Nephron (organoid): ENCODE results near the gene ATP1A1.

Source experiments
- H3K27ac Mint-ChIP-seq, 3 experiments: 2 replicates each; pipeline ENCODE4 v1.8.0; 2020; ENCODE audit warnings: mixed read lengths in 3 of 3, mild to moderate bottlenecking in 2 of 3, moderate library complexity in 1 of 3
- H3K27me3 Mint-ChIP-seq: 2 replicates; pipeline ENCODE4 v1.8.0; 2021; ENCODE audit warnings: low read depth, mild to moderate bottlenecking, moderate library complexity, mixed read lengths
- H3K36me3 Mint-ChIP-seq: 2 replicates; pipeline ENCODE4 v1.8.0; 2020; ENCODE audit warnings: low read depth, mixed read lengths
- H3K4me1 Mint-ChIP-seq: 2 replicates; pipeline ENCODE4 v1.8.0; 2020; ENCODE audit warnings: mixed read lengths
- H3K4me3 Mint-ChIP-seq, 3 experiments: 2 replicates each; pipeline ENCODE4 v1.8.0; 2020; ENCODE audit warnings: mild to moderate bottlenecking in 3 of 3, mixed read lengths in 3 of 3, moderate library complexity in 2 of 3
- H3K9me3 Mint-ChIP-seq: 2 replicates; pipeline ENCODE4 v1.8.0; 2020; ENCODE audit warnings: mixed read lengths
- CTCF ChIP-seq, 3 experiments: fragments of 200-600 bp; sonication (generic); IDR thresholded peaks; one replicate each; pipeline ENCODE4 v1.5.0; 2021; ENCODE audit warnings: antibody characterized with exemption in 3 of 3; ENCODE audit not compliant: unreplicated experiment in 3 of 3

Gene ATP1A1

GRCh38 chr1:116346943-116347673 is 25.9 kb upstream of the ATP1A1 start:
- Mint-ChIP-seq H3K9me3 (no peaks in the 10 kb centered on the region), H3K4me3 (no peak overlapping the region), H3K27ac (peak overlapping the region in 2 of 3 experiments; percentile 8 to 11), H3K4me1 (peaks cover 13% of the 10 kb centered on the region), H3K36me3 (no peaks in the 10 kb centered on the region), H3K27me3 (no peaks in the 10 kb centered on the region)
- no peak for TF ChIP-seq CTCF (IDR thresholded peaks at IDR 0.05; ENCODE audit: unreplicated experiment in 3 of 3)

- Mint-ChIP-seq H3K36me3 (no peaks in the 10 kb centered on the region), H3K27ac (peak overlapping the region in 1 of 3 experiments; percentile 11), H3K4me3 (no peak overlapping the region), H3K9me3 (no peaks in the 10 kb centered on the region), H3K4me1 (peaks cover 13% of the 10 kb centered on the region), H3K27me3 (no peaks in the 10 kb centered on the region)
- no peak for TF ChIP-seq CTCF (IDR thresholded peaks at IDR 0.05; ENCODE audit: unreplicated experiment in 3 of 3)
Measured at GRCh38 chr1:116347696-116348095, 25.3 kb upstream of the ATP1A1 start.

- Mint-ChIP-seq H3K4me1 (peaks cover 13% of the 10 kb centered on the region), H3K27ac (no peak overlapping the region), H3K9me3 (peaks cover 2% of the 10 kb centered on the region), H3K36me3 (no peaks in the 10 kb centered on the region), H3K4me3 (no peak overlapping the region), H3K27me3 (no peaks in the 10 kb centered on the region)
- TF ChIP-seq CTCF (IDR thresholded peaks at IDR 0.05; ENCODE audit: unreplicated experiment in 3 of 3): no peak
Measured at GRCh38 chr1:116350097-116350645, 22.9 kb upstream of the ATP1A1 start.

- Mint-ChIP-seq H3K4me3 (no peak overlapping the region), H3K27ac (no peak overlapping the region), H3K9me3 (peaks cover 2% of the 10 kb centered on the region), H3K4me1 (peaks cover 11% of the 10 kb centered on the region), H3K36me3 (no peaks in the 10 kb centered on the region), H3K27me3 (no peaks in the 10 kb centered on the region)
- TF ChIP-seq CTCF (IDR thresholded peaks at IDR 0.05; ENCODE audit: unreplicated experiment in 3 of 3): no peak
Measured at GRCh38 chr1:116351914-116352313, 21.1 kb upstream of the ATP1A1 start.

- Mint-ChIP-seq H3K9me3 (peaks cover 2% of the 10 kb centered on the region), H3K27ac (no peak overlapping the region), H3K4me1 (peaks cover 6% of the 10 kb centered on the region), H3K27me3 (no peaks in the 10 kb centered on the region), H3K36me3 (no peaks in the 10 kb centered on the region), H3K4me3 (no peak overlapping the region)
- TF ChIP-seq CTCF (IDR thresholded peaks at IDR 0.05; ENCODE audit: unreplicated experiment in 3 of 3): no peak
Measured at GRCh38 chr1:116352349-116352813, 20.7 kb upstream of the ATP1A1 start.

GRCh38 chr1:116353155-116353554 is 19.9 kb upstream of the ATP1A1 start:
- Mint-ChIP-seq H3K27me3 (no peaks in the 10 kb centered on the region), H3K4me1 (no peaks in the 10 kb centered on the region), H3K27ac (no peak overlapping the region), H3K4me3 (no peak overlapping the region), H3K36me3 (no peaks in the 10 kb centered on the region), H3K9me3 (peaks cover 2% of the 10 kb centered on the region)
- no peak for TF ChIP-seq CTCF (IDR thresholded peaks at IDR 0.05; ENCODE audit: unreplicated experiment in 3 of 3)
